Urothelium cell line (cell line): Measurements from ENCODE around the gene EDEM1.
"Not testable (repeated sequence)": the region's sequence is repeated elsewhere in the genome, so short reads cannot be mapped to it uniquely, and the experiment has no call there.

Experiments used
- DNase-seq: peaks from one replicate; pipeline ENCODE4 v3.0.0; 2011; ENCODE audit warnings: low spot score, mixed read lengths
- FAIRE-seq: peaks from 2 replicates; lab custom pipeline; 2011; peaks lifted over from hg19 to GRCh38; lab: Jason Lieb, UNC

The EDEM1 gene

GRCh38 chr3:5227812-5228211 is 40.3 kb downstream of the EDEM1 start:
- FAIRE-seq (no peak), DNase-seq (no peak)

GRCh38 chr3:5229414-5229813 is 41.9 kb downstream of the EDEM1 start:
- no peak for DNase-seq
- FAIRE-seq = no peak

GRCh38 chr3:5231074-5231473 is 43.6 kb downstream of the EDEM1 start:
- DNase-seq (no peak), FAIRE-seq (no peak)

- FAIRE-seq (no peak), DNase-seq (no peak)
Observed at GRCh38 chr3:5231487-5231886, 44.0 kb downstream of the EDEM1 start.

GRCh38 chr3:5232570-5232969 is 45.1 kb downstream of the EDEM1 start:
- DNase-seq (no peak), FAIRE-seq (no peak)

- no peak for FAIRE-seq
Observed at GRCh38 chr3:5233026-5233425, 45.5 kb downstream of the EDEM1 start.

GRCh38 chr3:5235655-5236054 is 48.1 kb downstream of the EDEM1 start:
- no peak for DNase-seq
- FAIRE-seq = no peak

More at GRCh38 chr3:5233026-5233425, 45.5 kb downstream of the EDEM1 start:
- DNase-seq = no peak

- FAIRE-seq (no peak), DNase-seq (no peak)
Observed at GRCh38 chr3:5238545-5238944, 51.0 kb downstream of the EDEM1 start.

GRCh38 chr3:5239602-5240001 is 52.1 kb downstream of the EDEM1 start:
- DNase-seq = no peak
- FAIRE-seq = no peak

- DNase-seq (no peak), FAIRE-seq (no peak)
Observed at GRCh38 chr3:5240740-5241139, 53.2 kb downstream of the EDEM1 start.

- FAIRE-seq, DNase-seq: not testable (repeated sequence)
Observed at GRCh38 chr3:5242785-5243184, 55.3 kb downstream of the EDEM1 start.

GRCh38 chr3:5245927-5246326 is 58.4 kb downstream of the EDEM1 start:
- FAIRE-seq (no peak), DNase-seq (no peak)

GRCh38 chr3:5248822-5249221 is 61.3 kb downstream of the EDEM1 start:
- FAIRE-seq (no peak), DNase-seq (no peak)

- DNase-seq = no peak
- no peak for FAIRE-seq
Observed at GRCh38 chr3:5250467-5251195, 63.1 kb downstream of the EDEM1 start.

GRCh38 chr3:5251196-5251583 is 63.7 kb downstream of the EDEM1 start:
- no peak for FAIRE-seq
- no peak for DNase-seq

GRCh38 chr3:5252131-5252530 is 64.6 kb downstream of the EDEM1 start:
- DNase-seq (no peak), FAIRE-seq (no peak)

GRCh38 chr3:5254281-5255048 is 67.0 kb downstream of the EDEM1 start:
- FAIRE-seq = no peak

GRCh38 chr3:5255404-5256344 is 68.2 kb downstream of the EDEM1 start:
- no peak for FAIRE-seq
- no peak for DNase-seq

More at GRCh38 chr3:5254281-5255048, 67.0 kb downstream of the EDEM1 start:
- no peak for DNase-seq

GRCh38 chr3:5258526-5258925 is 71.0 kb downstream of the EDEM1 start:
- DNase-seq (no peak), FAIRE-seq (no peak)

- DNase-seq (no peak), FAIRE-seq (no peak)
Observed at GRCh38 chr3:5260992-5261501, 73.5 kb downstream of the EDEM1 start.

GRCh38 chr3:5262507-5262906 is 75.0 kb downstream of the EDEM1 start:
- DNase-seq (no peak), FAIRE-seq (no peak)
